Fibroblast of villous mesenchyme (primary cell): ENCODE data around the gene SAMD4B. TPM values are rescaled to one million over a fixed set of nuclear protein-coding genes. Genes with fewer than 3 reads are reported as not detected.

Experiments used
- DNase-seq: peaks from one replicate; pipeline ENCODE4 v3.0.0-alpha.2; 2010; ENCODE audit warnings: low read depth
- H3K4me3 ChIP-seq: 2 replicates; pipeline ENCODE4 v1.5.1; 2011; ENCODE audit warnings: low read depth, mild to moderate bottlenecking, low read length
- total RNA-seq: library from RNA; depleted of rRNA; stranded (reverse); fragments of >200 nt; gene quantifications from 2 replicates; pipeline ENCODE4 v1.2.3, GENCODE V29; 2012
- TF ChIP-seq, protein P1 (sequence below): IDR thresholded peaks from 2 replicates; pipeline ENCODE4 v1.5.1; 2012; ENCODE audit warnings: low read depth, mild to moderate bottlenecking, low read length; ENCODE audit not compliant: insufficient read depth

SAMD4B gene
- total RNA-seq, 1 donor, result 38.0 TPM

- H3K4me3 ChIP-seq, result no peak overlapping the region
- DNase-seq, result no peak
- TF ChIP-seq, protein P1, sequence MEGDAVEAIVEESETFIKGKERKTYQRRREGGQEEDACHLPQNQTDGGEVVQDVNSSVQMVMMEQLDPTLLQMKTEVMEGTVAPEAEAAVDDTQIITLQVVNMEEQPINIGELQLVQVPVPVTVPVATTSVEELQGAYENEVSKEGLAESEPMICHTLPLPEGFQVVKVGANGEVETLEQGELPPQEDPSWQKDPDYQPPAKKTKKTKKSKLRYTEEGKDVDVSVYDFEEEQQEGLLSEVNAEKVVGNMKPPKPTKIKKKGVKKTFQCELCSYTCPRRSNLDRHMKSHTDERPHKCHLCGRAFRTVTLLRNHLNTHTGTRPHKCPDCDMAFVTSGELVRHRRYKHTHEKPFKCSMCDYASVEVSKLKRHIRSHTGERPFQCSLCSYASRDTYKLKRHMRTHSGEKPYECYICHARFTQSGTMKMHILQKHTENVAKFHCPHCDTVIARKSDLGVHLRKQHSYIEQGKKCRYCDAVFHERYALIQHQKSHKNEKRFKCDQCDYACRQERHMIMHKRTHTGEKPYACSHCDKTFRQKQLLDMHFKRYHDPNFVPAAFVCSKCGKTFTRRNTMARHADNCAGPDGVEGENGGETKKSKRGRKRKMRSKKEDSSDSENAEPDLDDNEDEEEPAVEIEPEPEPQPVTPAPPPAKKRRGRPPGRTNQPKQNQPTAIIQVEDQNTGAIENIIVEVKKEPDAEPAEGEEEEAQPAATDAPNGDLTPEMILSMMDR, result no peak
Measured at GRCh38 chr19:39314016-39314728, 28.0 kb upstream of the SAMD4B start.

DNA sequence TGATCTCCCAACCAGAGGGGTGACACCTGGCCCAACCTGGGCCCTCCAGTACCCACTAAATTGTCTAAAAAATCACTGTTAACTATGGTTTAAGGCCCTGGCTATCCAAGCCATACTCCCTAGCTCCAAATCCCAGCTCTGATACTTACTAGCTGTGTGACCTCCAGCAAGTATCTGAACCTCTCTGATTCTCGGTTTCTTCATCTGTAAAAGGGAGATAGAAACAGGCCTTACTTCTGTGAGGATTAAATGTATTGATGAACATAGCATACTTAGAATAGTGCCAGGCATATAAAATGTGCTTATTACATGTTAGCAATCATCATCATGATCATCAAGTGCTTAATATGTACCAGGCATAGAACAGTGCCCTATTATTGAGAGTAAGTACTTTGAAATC, 26.3 kb upstream of the SAMD4B start:
- DNase-seq, result no peak
- TF ChIP-seq, protein P1, result no peak
- no peak overlapping the region for H3K4me3 ChIP-seq

DNA sequence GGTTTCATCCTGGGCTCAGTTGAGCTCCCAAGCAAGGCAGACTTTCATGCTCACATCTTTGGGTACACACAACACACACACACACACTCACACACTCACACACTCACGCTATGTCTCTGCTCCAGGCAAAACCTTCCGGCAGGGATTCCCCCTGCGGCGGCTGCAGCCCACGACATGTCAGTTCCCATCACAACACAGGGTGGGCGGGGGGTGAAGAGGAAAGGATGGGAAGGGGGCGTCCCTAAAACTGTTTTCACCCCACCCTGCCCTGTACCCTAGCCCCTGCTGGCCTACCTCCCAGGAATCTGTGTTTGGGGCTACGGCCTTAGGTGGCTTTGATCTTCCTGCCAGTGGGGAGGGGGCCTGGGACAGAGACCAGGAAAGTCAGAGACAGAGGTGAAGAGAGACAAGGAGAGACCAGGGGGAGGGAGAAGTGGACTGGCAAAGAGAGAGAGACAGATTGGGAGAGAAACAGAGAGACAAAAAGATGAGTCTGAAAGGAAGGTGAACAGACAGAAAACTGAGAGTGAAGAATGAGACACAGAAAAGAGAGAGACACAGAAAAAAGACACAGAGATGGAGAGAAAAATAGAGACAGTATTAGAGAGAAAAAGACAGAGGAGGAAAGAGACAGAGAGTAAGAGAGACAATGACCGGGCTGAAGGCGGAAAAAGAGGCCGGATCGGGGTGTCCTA, 25.4 kb upstream of the SAMD4B start:
- TF ChIP-seq, protein P1, result no peak
- no peak overlapping the region for H3K4me3 ChIP-seq
- DNase-seq, result no peak

GRCh38 chr19:39317476-39317875, 24.7 kb upstream of the SAMD4B start:
- H3K4me3 ChIP-seq, result no peak overlapping the region
- no peak for DNase-seq
- TF ChIP-seq, protein P1, result no peak

GRCh38 chr19:39318071-39318470, 24.1 kb upstream of the SAMD4B start:
- no peak for DNase-seq
- TF ChIP-seq, protein P1, result no peak

GRCh38 chr19:39318690-39319089, 23.5 kb upstream of the SAMD4B start:
- no peak for DNase-seq
- H3K4me3 ChIP-seq, result no peak overlapping the region
- TF ChIP-seq, protein P1, result no peak

More at GRCh38 chr19:39318071-39318470, 24.1 kb upstream of the SAMD4B start:
- no peak overlapping the region for H3K4me3 ChIP-seq
